ENCODE data around the gene TCOF1.

Gene TCOF1

GRCh38 chr5:150399524-150400211, 42.2 kb downstream of the TCOF1 start:
- Histone ChIP-seq H3K9me3 (ENCODE audit: control insufficient read depth, low read length) (no peaks in the 10 kb centered on the region), H3K36me3 (ENCODE audit: control insufficient read depth, insufficient read depth, low read length) (peaks cover 79% of the 10 kb centered on the region), H3K27ac (ENCODE audit: low read depth, low read length, severe bottlenecking) (no peak overlapping the region), H3K4me1 (ENCODE audit: control insufficient read depth, insufficient read depth, low read length, poor library complexity, severe bottlenecking) (peaks cover 2% of the 10 kb centered on the region), H3K4me3 (ENCODE audit: extremely low read depth, insufficient read depth, low read length, poor library complexity, severe bottlenecking) (no peak overlapping the region)
- 80 to 96% methylated on average over 1 to 3 of the region's 11 CpGs for WGBS, 2 experiments (ENCODE audit: insufficient coverage in 2 of 2)

GRCh38 chr5:150400316-150401075, 43.0 kb downstream of the TCOF1 start:
- WGBS, 2 experiments (ENCODE audit: insufficient coverage in 2 of 2) = 98% methylated on average over 10 to 12 of the region's 12 CpGs
- Histone ChIP-seq H3K27ac (ENCODE audit: low read depth, low read length, severe bottlenecking) (no peak overlapping the region), H3K36me3 (ENCODE audit: control insufficient read depth, insufficient read depth, low read length) (peaks cover 71% of the 10 kb centered on the region), H3K9me3 (ENCODE audit: control insufficient read depth, low read length) (no peaks in the 10 kb centered on the region), H3K4me3 (ENCODE audit: extremely low read depth, insufficient read depth, low read length, poor library complexity, severe bottlenecking) (no peak overlapping the region), H3K4me1 (ENCODE audit: control insufficient read depth, insufficient read depth, low read length, poor library complexity, severe bottlenecking) (no peaks in the 10 kb centered on the region)

GRCh38 chr5:150401076-150401375, 43.5 kb downstream of the TCOF1 start:
- Histone ChIP-seq H3K36me3 (ENCODE audit: control insufficient read depth, insufficient read depth, low read length) (peaks cover 65% of the 10 kb centered on the region), H3K9me3 (ENCODE audit: control insufficient read depth, low read length) (no peaks in the 10 kb centered on the region), H3K27ac (ENCODE audit: low read depth, low read length, severe bottlenecking) (no peak overlapping the region), H3K4me1 (ENCODE audit: control insufficient read depth, insufficient read depth, low read length, poor library complexity, severe bottlenecking) (no peaks in the 10 kb centered on the region), H3K4me3 (ENCODE audit: extremely low read depth, insufficient read depth, low read length, poor library complexity, severe bottlenecking) (no peak overlapping the region)
- WGBS, 2 experiments (ENCODE audit: insufficient coverage in 2 of 2) = 100% methylated on average over 1 of the region's 3 CpGs

GRCh38 chr5:150401376-150402228, 44.1 kb downstream of the TCOF1 start:
- Histone ChIP-seq H3K27ac (ENCODE audit: low read depth, low read length, severe bottlenecking) (no peak overlapping the region), H3K4me3 (ENCODE audit: extremely low read depth, insufficient read depth, low read length, poor library complexity, severe bottlenecking) (no peak overlapping the region), H3K36me3 (ENCODE audit: control insufficient read depth, insufficient read depth, low read length) (peaks cover 60% of the 10 kb centered on the region), H3K9me3 (ENCODE audit: control insufficient read depth, low read length) (no peaks in the 10 kb centered on the region), H3K4me1 (ENCODE audit: control insufficient read depth, insufficient read depth, low read length, poor library complexity, severe bottlenecking) (no peaks in the 10 kb centered on the region)
- WGBS, 2 experiments (ENCODE audit: insufficient coverage in 2 of 2) = 90% methylated on average over 5 to 8 of the region's 11 CpGs

- Histone ChIP-seq H3K9me3 (ENCODE audit: control insufficient read depth, low read length) (no peaks in the 10 kb centered on the region), H3K4me1 (ENCODE audit: control insufficient read depth, insufficient read depth, low read length, poor library complexity, severe bottlenecking) (peaks cover 4% of the 10 kb centered on the region), H3K27ac (ENCODE audit: low read depth, low read length, severe bottlenecking) (no peak overlapping the region), H3K4me3 (ENCODE audit: extremely low read depth, insufficient read depth, low read length, poor library complexity, severe bottlenecking) (no peak overlapping the region), H3K36me3 (ENCODE audit: control insufficient read depth, insufficient read depth, low read length) (peaks cover 53% of the 10 kb centered on the region)
- 96 to 98% methylated on average over 4 of the region's 4 CpGs for WGBS, 2 experiments (ENCODE audit: insufficient coverage in 2 of 2)
These were observed 44.8 kb downstream of the TCOF1 start for GRCh38 chr5:150402229-150402773.

GRCh38 chr5:150402901-150403342, 45.4 kb downstream of the TCOF1 start:
- Histone ChIP-seq H3K4me3 (ENCODE audit: extremely low read depth, insufficient read depth, low read length, poor library complexity, severe bottlenecking) (no peak overlapping the region), H3K4me1 (ENCODE audit: control insufficient read depth, insufficient read depth, low read length, poor library complexity, severe bottlenecking) (peaks cover 4% of the 10 kb centered on the region), H3K27ac (ENCODE audit: low read depth, low read length, severe bottlenecking) (no peak overlapping the region), H3K9me3 (ENCODE audit: control insufficient read depth, low read length) (no peaks in the 10 kb centered on the region), H3K36me3 (ENCODE audit: control insufficient read depth, insufficient read depth, low read length) (peaks cover 47% of the 10 kb centered on the region)
- 95 to 98% methylated on average over 12 of the region's 12 CpGs for WGBS, 2 experiments (ENCODE audit: insufficient coverage in 2 of 2)

- Histone ChIP-seq H3K27ac (ENCODE audit: low read depth, low read length, severe bottlenecking) (no peak overlapping the region), H3K36me3 (ENCODE audit: control insufficient read depth, insufficient read depth, low read length) (peaks cover 35% of the 10 kb centered on the region), H3K4me1 (ENCODE audit: control insufficient read depth, insufficient read depth, low read length, poor library complexity, severe bottlenecking) (peaks cover 4% of the 10 kb centered on the region), H3K9me3 (ENCODE audit: control insufficient read depth, low read length) (no peaks in the 10 kb centered on the region), H3K4me3 (ENCODE audit: extremely low read depth, insufficient read depth, low read length, poor library complexity, severe bottlenecking) (no peak overlapping the region)
- 96 to 98% methylated on average over 4 to 5 of the region's 5 CpGs for WGBS, 2 experiments (ENCODE audit: insufficient coverage in 2 of 2)
These were observed 46.6 kb downstream of the TCOF1 start for GRCh38 chr5:150404121-150404520.

- WGBS, 2 experiments (ENCODE audit: insufficient coverage in 2 of 2) = 93 to 96% methylated on average over 10 of the region's 10 CpGs
These were observed 47.0 kb downstream of the TCOF1 start for GRCh38 chr5:150404535-150404934.

GRCh38 chr5:150404941-150405816, 47.7 kb downstream of the TCOF1 start:
- WGBS, 2 experiments (ENCODE audit: insufficient coverage in 2 of 2) = 81 to 97% methylated on average over 3 to 7 of the region's 9 CpGs

More at GRCh38 chr5:150404535-150404934, 47.0 kb downstream of the TCOF1 start:
- Histone ChIP-seq H3K4me1 (ENCODE audit: control insufficient read depth, insufficient read depth, low read length, poor library complexity, severe bottlenecking) (peaks cover 4% of the 10 kb centered on the region), H3K9me3 (ENCODE audit: control insufficient read depth, low read length) (no peaks in the 10 kb centered on the region), H3K36me3 (ENCODE audit: control insufficient read depth, insufficient read depth, low read length) (peaks cover 31% of the 10 kb centered on the region), H3K27ac (ENCODE audit: low read depth, low read length, severe bottlenecking) (no peak overlapping the region), H3K4me3 (ENCODE audit: extremely low read depth, insufficient read depth, low read length, poor library complexity, severe bottlenecking) (no peak overlapping the region)

More at GRCh38 chr5:150404941-150405816, 47.7 kb downstream of the TCOF1 start:
- peaks cover 9% of the 10 kb centered on the region for H3K4me1 ChIP-seq (ENCODE audit: control insufficient read depth, insufficient read depth, low read length, poor library complexity, severe bottlenecking)
- no peaks in the 10 kb centered on the region for H3K9me3 ChIP-seq (ENCODE audit: control insufficient read depth, low read length)
- no peak overlapping the region for H3K27ac ChIP-seq (ENCODE audit: low read depth, low read length, severe bottlenecking)
- H3K36me3 ChIP-seq (ENCODE audit: control insufficient read depth, insufficient read depth, low read length) = peaks cover 25% of the 10 kb centered on the region
- H3K4me3 ChIP-seq (ENCODE audit: extremely low read depth, insufficient read depth, low read length, poor library complexity, severe bottlenecking) = no peak overlapping the region

Data from mesodermal cell (in vitro differentiated cells).